ENCODE measurements around the gene AKT2. TPM values are rescaled to one million over a fixed set of nuclear protein-coding genes. Genes with fewer than 3 reads are reported as not detected.

The AKT2 gene
- total and polyA plus RNA-seq, 2 of the 8 experiments (the other 6 are each of a cell fraction or from before 2014, with no cell fraction given) = 151 to 183 TPM

- TF ChIP-seq CTCF (IDR thresholded peaks at IDR 0.05; ENCODE audit: control extremely low read depth in 1 of 3, insufficient read depth in 1 of 3, low read depth in 1 of 3, low read length in 3 of 3) (peak; percentile 48 to 92 (median 84)), GABPA (IDR thresholded peaks at IDR 0.05; ENCODE audit: borderline replicate concordance, insufficient read depth, low read length) (no peak), RFX5 (IDR thresholded peaks at IDR 0.05; ENCODE audit: borderline replicate concordance, low read depth, low read length) (peak; percentile 95), KDM1A (IDR thresholded peaks at IDR 0.05; ENCODE audit: borderline replicate concordance, low read length) (no peak), POU5F1 (IDR thresholded peaks at IDR 0.05; ENCODE audit: low read depth, low read length) (0 out of 2 replicates have a peak, but pooled peaks have one; percentile 24)
These were observed 63.1 kb downstream of the AKT2 start (continued) for GRCh38 chr19:40221858-40222619.

Data from H1 (cell line).